Measurements from ENCODE around the gene XRCC4. TPM values are rescaled to one million over a fixed set of nuclear protein-coding genes. Genes with fewer than 3 reads are reported as not detected.

XRCC4 gene
- total and polyA plus RNA-seq, 2 of the 13 experiments (the other 11 are each of a cell fraction or from before 2014, with no cell fraction given), result 2.8 to 12.6 TPM

GRCh38 chr5:83124593-83124992 lies 47.2 kb downstream of the XRCC4 start (continued):
- TF ChIP-seq NFAT5 (CRISPR knock-in tag; IDR thresholded peaks at IDR 0.05), result no peak
- peak; percentile 47; the same call in 1 of the 2 replicates for TF ChIP-seq ZNF772 (CRISPR knock-in tag; IDR thresholded peaks at IDR 0.05)
- TF ChIP-seq, protein P1, sequence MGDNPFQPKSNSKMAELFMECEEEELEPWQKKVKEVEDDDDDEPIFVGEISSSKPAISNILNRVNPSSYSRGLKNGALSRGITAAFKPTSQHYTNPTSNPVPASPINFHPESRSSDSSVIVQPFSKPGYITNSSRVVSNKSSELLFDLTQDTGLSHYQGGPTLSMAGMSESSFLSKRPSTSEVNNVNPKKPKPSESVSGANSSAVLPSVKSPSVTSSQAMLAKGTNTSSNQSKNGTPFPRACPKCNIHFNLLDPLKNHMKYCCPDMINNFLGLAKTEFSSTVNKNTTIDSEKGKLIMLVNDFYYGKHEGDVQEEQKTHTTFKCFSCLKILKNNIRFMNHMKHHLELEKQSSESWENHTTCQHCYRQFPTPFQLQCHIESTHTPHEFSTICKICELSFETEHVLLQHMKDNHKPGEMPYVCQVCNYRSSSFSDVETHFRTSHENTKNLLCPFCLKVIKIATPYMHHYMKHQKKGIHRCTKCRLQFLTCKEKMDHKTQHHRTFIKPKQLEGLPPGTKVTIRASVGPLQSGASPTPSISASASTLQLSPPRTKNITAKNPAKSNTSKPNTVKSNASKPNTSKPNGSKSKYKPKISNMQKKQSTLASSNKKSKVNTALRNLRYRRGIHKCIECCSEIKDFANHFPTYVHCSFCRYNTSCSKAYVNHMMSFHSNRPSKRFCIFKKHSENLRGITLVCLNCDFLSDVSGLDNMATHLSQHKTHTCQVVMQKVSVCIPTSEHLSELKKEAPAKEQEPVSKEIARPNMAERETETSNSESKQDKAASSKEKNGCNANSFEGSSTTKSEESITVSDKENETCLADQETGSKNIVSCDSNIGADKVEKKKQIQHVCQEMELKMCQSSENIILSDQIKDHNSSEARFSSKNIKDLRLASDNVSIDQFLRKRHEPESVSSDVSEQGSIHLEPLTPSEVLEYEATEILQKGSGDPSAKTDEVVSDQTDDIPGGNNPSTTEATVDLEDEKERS (CRISPR knock-in tag; IDR thresholded peaks at IDR 0.05), result no peak
- no peak for TF ChIP-seq ZNF441 (CRISPR knock-in tag; IDR thresholded peaks at IDR 0.05; ENCODE audit: borderline replicate concordance)
- TF ChIP-seq ZNF24 (IDR thresholded peaks at IDR 0.05), result peak; percentile 44; the same call in 1 of the 2 replicates
- 0 out of 2 replicates have a peak, but pooled peaks have one; percentile 4 for TF ChIP-seq ATF7 (IDR thresholded peaks at IDR 0.05)
- TF ChIP-seq ATF7 (CRISPR knock-in tag; IDR thresholded peaks at IDR 0.05), result no peak
- TF ChIP-seq SIX4 (CRISPR knock-in tag; IDR thresholded peaks at IDR 0.05), result peak; percentile 79; the same call in 1 of the 2 replicates
- 0 out of 2 replicates have a peak, but pooled peaks have one; percentile 42 for TF ChIP-seq ZNF614 (CRISPR knock-in tag; IDR thresholded peaks at IDR 0.05; ENCODE audit: borderline replicate concordance)
- peak; percentile 41; the same call in 1 of the 2 replicates for TF ChIP-seq SMC3 (IDR thresholded peaks at IDR 0.05; ENCODE audit: low read length)
- no peak for TF ChIP-seq ZBTB37 (CRISPR knock-in tag; IDR thresholded peaks at IDR 0.05)
- no peak for TF ChIP-seq ZEB1 (IDR thresholded peaks at IDR 0.05; ENCODE audit: insufficient replicate concordance, low read depth)
- no peak for TF ChIP-seq ZSCAN5A (CRISPR knock-in tag; IDR thresholded peaks at IDR 0.05; ENCODE audit: borderline replicate concordance)
- no peak for TF ChIP-seq FOXM1 (CRISPR knock-in tag; IDR thresholded peaks at IDR 0.05)
- TF ChIP-seq CBFB (CRISPR knock-in tag; IDR thresholded peaks at IDR 0.05), result no peak
- no peak for TF ChIP-seq NPAS2 (CRISPR knock-in tag; IDR thresholded peaks at IDR 0.05; ENCODE audit: borderline replicate concordance)
- TF ChIP-seq FOXK1 (CRISPR knock-in tag; IDR thresholded peaks at IDR 0.05; ENCODE audit: borderline replicate concordance, low read depth), result peak; percentile 97
- no peak; the same call in 1 of the 2 replicates for TF ChIP-seq REPIN1 (CRISPR knock-in tag; IDR thresholded peaks at IDR 0.05; ENCODE audit: borderline replicate concordance, low read depth)
- TF ChIP-seq NONO (IDR thresholded peaks at IDR 0.05), result no peak
- TF ChIP-seq NONO (CRISPR knock-in tag; conservative IDR thresholded peaks at IDR 0.05), result no peak; the same call in 1 of the 2 replicates
